ENCODE results near the gene B3GNT9. TPM values are rescaled to one million over a fixed set of nuclear protein-coding genes. Genes with fewer than 3 reads are reported as not detected.

The B3GNT9 gene, protein sequence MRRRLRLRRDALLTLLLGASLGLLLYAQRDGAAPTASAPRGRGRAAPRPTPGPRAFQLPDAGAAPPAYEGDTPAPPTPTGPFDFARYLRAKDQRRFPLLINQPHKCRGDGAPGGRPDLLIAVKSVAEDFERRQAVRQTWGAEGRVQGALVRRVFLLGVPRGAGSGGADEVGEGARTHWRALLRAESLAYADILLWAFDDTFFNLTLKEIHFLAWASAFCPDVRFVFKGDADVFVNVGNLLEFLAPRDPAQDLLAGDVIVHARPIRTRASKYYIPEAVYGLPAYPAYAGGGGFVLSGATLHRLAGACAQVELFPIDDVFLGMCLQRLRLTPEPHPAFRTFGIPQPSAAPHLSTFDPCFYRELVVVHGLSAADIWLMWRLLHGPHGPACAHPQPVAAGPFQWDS
- 2.3 and 2.8 TPM in 2 replicates for total RNA-seq (2014; rRNA removed)
- percentile 53 among the genes with signal in this experiment for Bru-seq, nascent RNA
- percentile 81 among the genes with signal in this experiment for BruChase-seq, experiment 1, labeled RNA remaining after a 6-hour chase
- percentile 73 among the genes with signal in this experiment for BruChase-seq, experiment 2, labeled RNA remaining after a 2-hour chase
- long read RNA-seq, partial matches to known transcripts, result 13 of 16 reads
- long read RNA-seq, other reads (novel, unspliced or antisense), result 0 of 16 reads

DNA sequence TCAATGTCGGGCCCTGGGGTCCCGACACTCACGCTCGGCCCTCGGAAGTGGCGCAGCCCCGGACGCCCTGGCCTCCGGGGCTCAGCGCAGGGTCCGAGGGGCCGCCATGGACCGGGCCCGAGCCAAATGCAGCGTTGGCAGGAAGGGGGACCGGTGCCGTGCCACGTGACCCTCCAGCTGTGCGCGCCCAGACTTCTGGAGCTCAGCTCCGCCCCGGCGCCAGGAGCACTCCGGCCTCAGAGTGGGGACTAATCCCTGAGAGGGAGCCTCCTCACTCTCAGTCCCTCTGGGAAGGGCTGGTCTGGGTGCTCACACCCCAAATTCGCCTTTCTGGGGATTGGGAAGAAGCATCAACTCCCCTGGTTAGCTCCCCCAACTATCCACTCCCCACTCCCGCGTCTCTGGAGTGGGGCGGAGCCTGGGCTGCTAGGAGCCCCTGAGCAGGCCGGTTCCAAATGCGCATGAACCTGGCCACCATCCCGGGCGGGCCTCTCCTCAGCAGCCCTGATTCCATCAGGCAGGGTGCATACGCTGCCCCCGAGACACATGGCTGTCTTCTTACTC is at the start of gene B3GNT9:
Gene B3GNT9, minus strand, starts transcription at position 166 of the 564 bp plus-strand sequence. CDS start 513 bp downstream, outside the sequence.
- Histone ChIP-seq H3K27ac (ENCODE audit: low read length) (no peak within 1 kb of the TSS), H3K36me3 (ENCODE audit: low read depth, low read length) (no peaks in the 10 kb centered on the region), H3F3A (ENCODE audit: low read length, unreplicated experiment) (no peaks in the 10 kb centered on the region), H3K9me3 (ENCODE audit: low read length) (no peaks in the 10 kb centered on the region), H3K9ac (ENCODE audit: low read length) (peak within 1 kb of the TSS; percentile 50), H3K4me3 (ENCODE audit: low read length) (peak within 1 kb of the TSS; percentile 74), H2AFZ (ENCODE audit: low read length) (peak within 1 kb of the TSS; percentile 83), H3K9me2 (replicated peaks; ENCODE audit: low read length) (no peaks in the 10 kb centered on the region), H3K4me1 (ENCODE audit: insufficient read depth, low read length) (0 out of 2 replicates have a peak, but pooled peaks cover 3% of the 10 kb centered on the region), H3K4me2 (ENCODE audit: low read length) (peak within 1 kb of the TSS; percentile 90), H3K27me3 (ENCODE audit: low read length) (no peaks in the 10 kb centered on the region), H4K20me1 (ENCODE audit: low read length) (no peaks in the 10 kb centered on the region), H3K79me2 (ENCODE audit: low read length) (no peaks in the 10 kb centered on the region)
- BruUV-seq (replicated peaks), result no TSS peak
- peak; percentile 65 for ATAC-seq
- POLR2A ChIA-PET (ENCODE audit: unreplicated experiment), result no interaction called here
- CTCF ChIA-PET, result interaction anchor here (0.7 kb wide), 1 partner anchor 133 kb away, joined by 3 read pairs; no protein-coding TSS in a partner anchor
- DNase-seq, result no peak
- TF ChIP-seq EZH2 (IDR thresholded peaks at IDR 0.05; ENCODE audit: low read length, unreplicated experiment) (no peak), EZH2phosphoT487 (IDR thresholded peaks at IDR 0.05; ENCODE audit: borderline replicate concordance, low read length) (no peak)
- TF ChIP-seq, protein P1, sequence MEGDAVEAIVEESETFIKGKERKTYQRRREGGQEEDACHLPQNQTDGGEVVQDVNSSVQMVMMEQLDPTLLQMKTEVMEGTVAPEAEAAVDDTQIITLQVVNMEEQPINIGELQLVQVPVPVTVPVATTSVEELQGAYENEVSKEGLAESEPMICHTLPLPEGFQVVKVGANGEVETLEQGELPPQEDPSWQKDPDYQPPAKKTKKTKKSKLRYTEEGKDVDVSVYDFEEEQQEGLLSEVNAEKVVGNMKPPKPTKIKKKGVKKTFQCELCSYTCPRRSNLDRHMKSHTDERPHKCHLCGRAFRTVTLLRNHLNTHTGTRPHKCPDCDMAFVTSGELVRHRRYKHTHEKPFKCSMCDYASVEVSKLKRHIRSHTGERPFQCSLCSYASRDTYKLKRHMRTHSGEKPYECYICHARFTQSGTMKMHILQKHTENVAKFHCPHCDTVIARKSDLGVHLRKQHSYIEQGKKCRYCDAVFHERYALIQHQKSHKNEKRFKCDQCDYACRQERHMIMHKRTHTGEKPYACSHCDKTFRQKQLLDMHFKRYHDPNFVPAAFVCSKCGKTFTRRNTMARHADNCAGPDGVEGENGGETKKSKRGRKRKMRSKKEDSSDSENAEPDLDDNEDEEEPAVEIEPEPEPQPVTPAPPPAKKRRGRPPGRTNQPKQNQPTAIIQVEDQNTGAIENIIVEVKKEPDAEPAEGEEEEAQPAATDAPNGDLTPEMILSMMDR (conservative IDR thresholded peaks at IDR 0.05; ENCODE audit: low read depth, low read length), result no peak
- intact Hi-C loops (cut with micrococcal nuclease), result no loop called here

DNA sequence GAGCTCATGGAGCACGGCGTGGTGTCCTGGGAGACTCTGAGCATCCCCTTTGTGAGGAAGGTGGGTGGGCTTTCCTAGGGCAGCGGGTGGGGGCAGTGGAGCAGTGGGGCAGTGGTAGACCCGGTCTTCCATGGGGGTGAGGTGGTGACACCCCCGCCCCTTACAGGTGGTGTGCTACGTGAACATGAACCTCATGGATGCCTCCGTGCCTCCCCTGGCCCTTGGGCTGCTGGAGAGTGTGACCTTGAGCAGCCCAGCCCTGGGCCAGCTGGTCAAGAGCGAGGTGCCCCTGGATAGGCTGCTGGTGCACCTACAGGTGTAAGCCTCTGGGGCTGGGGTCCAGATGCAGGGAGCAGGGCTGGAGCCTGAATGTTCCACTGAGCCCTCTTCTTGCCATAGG is 49.7 kb upstream of the B3GNT9 start:
- no peak for DNase-seq
- H3K36me3 ChIP-seq (ENCODE audit: low read depth, low read length), result peaks cover 10% of the 10 kb centered on the region; the same call in 1 of the 2 replicates
- H3K79me2 ChIP-seq (ENCODE audit: low read length), result no peaks in the 10 kb centered on the region
- no peaks in the 10 kb centered on the region for H3F3A ChIP-seq (ENCODE audit: low read length, unreplicated experiment)
- no peak for ATAC-seq
- H3K9me2 ChIP-seq (replicated peaks; ENCODE audit: low read length), result no peaks in the 10 kb centered on the region
- no peak overlapping the region for H3K9ac ChIP-seq (ENCODE audit: low read length)
- no peak overlapping the region for H3K4me3 ChIP-seq (ENCODE audit: low read length)
- no peak overlapping the region for H3K4me2 ChIP-seq (ENCODE audit: low read length)
- ChIA-PET CTCF (no interaction called here), POLR2A (ENCODE audit: unreplicated experiment) (no interaction called here)
- H2AFZ ChIP-seq (ENCODE audit: low read length), result no peak overlapping the region
- H4K20me1 ChIP-seq (ENCODE audit: low read length), result no peaks in the 10 kb centered on the region; the same call in 1 of the 2 replicates
- H3K27me3 ChIP-seq (ENCODE audit: low read length), result no peaks in the 10 kb centered on the region
- H3K27ac ChIP-seq (ENCODE audit: low read length), result no peak overlapping the region
- H3K9me3 ChIP-seq (ENCODE audit: low read length), result no peaks in the 10 kb centered on the region
- H3K4me1 ChIP-seq (ENCODE audit: insufficient read depth, low read length), result no peaks in the 10 kb centered on the region
- TF ChIP-seq, protein P1 (conservative IDR thresholded peaks at IDR 0.05; ENCODE audit: low read depth, low read length), result no peak
- TF ChIP-seq EZH2phosphoT487 (IDR thresholded peaks at IDR 0.05; ENCODE audit: borderline replicate concordance, low read length) (no peak), EZH2 (IDR thresholded peaks at IDR 0.05; ENCODE audit: low read length, unreplicated experiment) (no peak)
- intact Hi-C loops (cut with micrococcal nuclease), result no loop called here
- no TSS peak for BruUV-seq (replicated peaks)
